IMR-90 (cell line): ENCODE results near the gene CPNE6. TPM values are rescaled to one million over a fixed set of nuclear protein-coding genes. Genes with fewer than 3 reads are reported as not detected.

ENCODE experiments used
- ATAC-seq: fragments of 200-7000 bp; cut with Tn5 transposase; 2 replicates; pipeline ENCODE4 v1.9.1; 2020; ENCODE audit warnings: low read depth, mild to moderate bottlenecking, moderate library complexity
- BruUV-seq: library from RNA; stranded (reverse); fragments of 400-500 nt; replicated peaks from 2 replicates; lab custom pipeline; 2021; lab: Mats Ljungman, UMichigan
- CTCF ChIA-PET: fragments of 300-600 bp; formaldehyde crosslinking; extraction: SDS; loops from one replicate; lab custom pipeline; 2021; ENCODE audit warnings: antibody characterized with exemption; lab: Yijun Ruan, JAX
- POLR2A ChIA-PET: fragments of 300-600 bp; sonication (Branson Sonifier 250); formaldehyde crosslinking; loops from one replicate; lab custom pipeline; 2022; ENCODE audit warnings: antibody characterized with exemption; ENCODE audit not compliant: unreplicated experiment; lab: Charles Lee
- DNase-seq: peaks from one replicate; pipeline ENCODE4 v3.0.0; 2013
- H2AFZ ChIP-seq: replicated peaks from 2 replicates; pipeline ENCODE3; 2013; ENCODE audit warnings: low read length, mild to moderate bottlenecking; ENCODE audit not compliant: poor library complexity
- H2AK5ac ChIP-seq: 2 replicates; pipeline ENCODE4 v1.6.1; 2013; ENCODE audit warnings: low read depth, low read length, inconsistent platforms
- H2AK9ac ChIP-seq: replicated peaks from 2 replicates; pipeline ENCODE3; 2013; ENCODE audit warnings: mild to moderate bottlenecking, low read depth, low read length, moderate library complexity; ENCODE audit not compliant: poor library complexity
- H2BK120ac ChIP-seq: 2 replicates; pipeline ENCODE4 v1.6.1; 2013; ENCODE audit warnings: low read depth, low read length, inconsistent platforms
- H2BK15ac ChIP-seq: 3 replicates; pipeline ENCODE4 v1.6.1; 2013; ENCODE audit warnings: low read depth, low read length, inconsistent platforms
- H2BK20ac ChIP-seq: 2 replicates; pipeline ENCODE4 v1.6.1; 2013; ENCODE audit warnings: low read depth, mild to moderate bottlenecking, inconsistent platforms, low read length, moderate library complexity
- H2BK5ac ChIP-seq: 2 replicates; pipeline ENCODE4 v1.6.1; 2013; ENCODE audit warnings: mild to moderate bottlenecking, low read depth, low read length, inconsistent platforms; ENCODE audit not compliant: poor library complexity, severe bottlenecking
- H3K14ac ChIP-seq: replicated peaks from 2 replicates; pipeline ENCODE4 v1.6.1; 2013; ENCODE audit warnings: low read depth, low read length, inconsistent platforms
- H3K18ac ChIP-seq: 2 replicates; pipeline ENCODE4 v1.6.1; 2013; ENCODE audit warnings: low read depth, low read length, control low read depth
- H3K23ac ChIP-seq: 2 replicates; pipeline ENCODE4 v1.6.1; 2013; ENCODE audit warnings: low read depth, low read length, inconsistent platforms
- H3K27ac ChIP-seq: 2 replicates; pipeline ENCODE4 v1.5.1; 2013; ENCODE audit warnings: mild to moderate bottlenecking, control low read depth, low read length; ENCODE audit not compliant: insufficient read depth
- H3K27me3 ChIP-seq: 2 replicates; pipeline ENCODE4 v1.6.1; 2013; ENCODE audit warnings: low read length; ENCODE audit not compliant: control insufficient read depth, insufficient read depth
- H3K36me3 ChIP-seq: 2 replicates; pipeline ENCODE4 v1.6.1; 2013; ENCODE audit warnings: low read length, mixed read lengths; ENCODE audit not compliant: control insufficient read depth, insufficient read depth
- H3K4ac ChIP-seq: 2 replicates; pipeline ENCODE4 v1.6.1; 2013; ENCODE audit warnings: low read depth, low read length, inconsistent platforms
- H3K4me1 ChIP-seq: 2 replicates; pipeline ENCODE4 v1.6.1; 2013; ENCODE audit warnings: low read length, mixed read lengths; ENCODE audit not compliant: control insufficient read depth, insufficient read depth
- H3K4me2 ChIP-seq: 2 replicates; pipeline ENCODE4 v1.6.1; 2013; ENCODE audit warnings: low read depth, mild to moderate bottlenecking, control low read depth, low read length, moderate library complexity
- H3K4me3 ChIP-seq: 2 replicates; pipeline ENCODE4 v1.5.1; 2013; ENCODE audit warnings: low read depth, mild to moderate bottlenecking, control low read depth, low read length, moderate library complexity; ENCODE audit not compliant: insufficient read depth
- H3K56ac ChIP-seq: 2 replicates; pipeline ENCODE4 v1.6.1; 2013; ENCODE audit warnings: low read length, inconsistent platforms; ENCODE audit not compliant: insufficient read depth; ENCODE audit errors: extremely low read depth
- H3K79me1 ChIP-seq, 2 experiments: 2 replicates each; pipeline ENCODE4 v1.6.1; 2013; ENCODE audit warnings: low read length in 2 of 2, inconsistent platforms in 1 of 2, low read depth in 1 of 2
- H3K9ac ChIP-seq: 2 replicates; pipeline ENCODE4 v1.6.1; 2013; ENCODE audit warnings: low read depth, low read length, control low read depth
- H3K9me1 ChIP-seq: 2 replicates; pipeline ENCODE4 v1.6.1; 2013; ENCODE audit warnings: low read length, inconsistent platforms; ENCODE audit not compliant: insufficient read depth
- H3K9me3 ChIP-seq: 2 replicates; pipeline ENCODE4 v1.6.1; 2013; ENCODE audit warnings: low read length; ENCODE audit not compliant: control insufficient read depth, insufficient read depth
- H4K20me1 ChIP-seq: 2 replicates; pipeline ENCODE4 v1.6.1; 2013; ENCODE audit warnings: low read length, inconsistent platforms; ENCODE audit not compliant: insufficient read depth
- H4K5ac ChIP-seq: 2 replicates; pipeline ENCODE4 v1.6.1; 2013; ENCODE audit warnings: mild to moderate bottlenecking, low read depth, low read length, control low read depth
- H4K8ac ChIP-seq, 2 experiments: 2 replicates each; pipeline ENCODE4 v1.6.1; 2013; ENCODE audit warnings: low read depth in 2 of 2, low read length in 2 of 2, control low read depth in 1 of 2, inconsistent platforms in 1 of 2
- H4K91ac ChIP-seq: 2 replicates; pipeline ENCODE4 v1.6.1; 2013; ENCODE audit warnings: low read depth, low read length, inconsistent platforms; ENCODE audit not compliant: insufficient read depth
- BHLHE40 ChIP-seq: fragments of 150-350 bp; IDR thresholded peaks from 2 replicates; pipeline ENCODE4 v1.6.1; 2016; ENCODE audit warnings: mild to moderate bottlenecking, low read depth, low read length
- CHD1 ChIP-seq: IDR thresholded peaks from 2 replicates; pipeline ENCODE4 v1.6.1; 2012; ENCODE audit warnings: low read depth, low read length, improper control_type of control experiment
- MAZ ChIP-seq: IDR thresholded peaks from 2 replicates; pipeline ENCODE4 v1.6.1; 2012; ENCODE audit warnings: low read depth, mild to moderate bottlenecking, low read length, improper control_type of control experiment, moderate library complexity, borderline replicate concordance
- NFE2L2 ChIP-seq: fragments of 150-350 bp; IDR thresholded peaks from 2 replicates; pipeline ENCODE4 v1.6.1; 2016; ENCODE audit warnings: low read depth, mild to moderate bottlenecking, low read length
- POLR2A ChIP-seq: IDR thresholded peaks from 2 replicates; pipeline ENCODE4 v1.6.1; 2012; ENCODE audit warnings: mild to moderate bottlenecking, low read depth, low read length
- RFX5 ChIP-seq: IDR thresholded peaks from 2 replicates; pipeline ENCODE4 v1.8.0; 2012; ENCODE audit warnings: low read depth, mild to moderate bottlenecking, low read length, moderate library complexity
- SMC3 ChIP-seq: fragments of 150-350 bp; IDR thresholded peaks from 2 replicates; pipeline ENCODE4 v1.6.1; 2016; ENCODE audit warnings: low read depth, mild to moderate bottlenecking, antibody characterized with exemption, low read length, moderate library complexity
- WGBS, 2 experiments: methylation state at CpG; one replicate each; pipeline versions ENCODE4 v1.1.5 to v1.1.7; 2013; ENCODE audit warnings: missing lambda C conversion rate in 2 of 2; ENCODE audit not compliant: insufficient read length in 1 of 2; ENCODE audit errors: extremely low coverage in 2 of 2; 5-methylcytosine and 5-hydroxymethylcytosine counted together
- dilution Hi-C: fragments of 300-500 bp; cut with HindIII; formaldehyde crosslinking; loops from one replicate; pipeline ENCODE4 v1.14.3; 2018; ENCODE audit warnings: low sequenced_read_pairs; ENCODE audit not compliant: unreplicated experiment
- in situ Hi-C: fragments of 300-500 bp; cut with MboI; formaldehyde crosslinking; loops from 3 replicates; pipeline ENCODE4 v1.14.3; 2019; ENCODE audit warnings: low sequenced_read_pairs, inconsistent platforms, mixed read lengths
- intact Hi-C: fragments of 100-400 bp; cut with micrococcal nuclease; formaldehyde crosslinking; loops from 2 replicates; pipeline ENCODE4 v1.10.0; 2022
- polyA plus RNA-seq, 3 experiments: library from polyadenylated mRNA; depleted of rRNA; stranded (reverse); fragments of >200 nt; gene quantifications; 2 replicates each; pipeline ENCODE4 v1.2.3, GENCODE V29; 2012; ENCODE audit warnings: low replicate concordance in 1 of 3
- total RNA-seq: library from RNA; depleted of rRNA; stranded (reverse); fragments of >200 nt; gene quantifications from 2 replicates; pipeline ENCODE4 v1.2.3, GENCODE V29; 2012
- TF ChIP-seq, protein P1 (sequence below): conservative IDR thresholded peaks from 2 replicates; pipeline ENCODE4 v1.5.1; 2012; ENCODE audit warnings: mild to moderate bottlenecking, low read depth, low read length, improper control_type of control experiment
- TF ChIP-seq, protein P2 (sequence below): fragments of 150-350 bp; IDR thresholded peaks from 2 replicates; pipeline ENCODE4 v1.6.1; 2016; ENCODE audit warnings: low read depth, mild to moderate bottlenecking, low read length, moderate library complexity, borderline replicate concordance

CPNE6 gene
- total and polyA plus RNA-seq, 2 of the 4 experiments (the other 2 are of a cell fraction): not detected

DNA sequence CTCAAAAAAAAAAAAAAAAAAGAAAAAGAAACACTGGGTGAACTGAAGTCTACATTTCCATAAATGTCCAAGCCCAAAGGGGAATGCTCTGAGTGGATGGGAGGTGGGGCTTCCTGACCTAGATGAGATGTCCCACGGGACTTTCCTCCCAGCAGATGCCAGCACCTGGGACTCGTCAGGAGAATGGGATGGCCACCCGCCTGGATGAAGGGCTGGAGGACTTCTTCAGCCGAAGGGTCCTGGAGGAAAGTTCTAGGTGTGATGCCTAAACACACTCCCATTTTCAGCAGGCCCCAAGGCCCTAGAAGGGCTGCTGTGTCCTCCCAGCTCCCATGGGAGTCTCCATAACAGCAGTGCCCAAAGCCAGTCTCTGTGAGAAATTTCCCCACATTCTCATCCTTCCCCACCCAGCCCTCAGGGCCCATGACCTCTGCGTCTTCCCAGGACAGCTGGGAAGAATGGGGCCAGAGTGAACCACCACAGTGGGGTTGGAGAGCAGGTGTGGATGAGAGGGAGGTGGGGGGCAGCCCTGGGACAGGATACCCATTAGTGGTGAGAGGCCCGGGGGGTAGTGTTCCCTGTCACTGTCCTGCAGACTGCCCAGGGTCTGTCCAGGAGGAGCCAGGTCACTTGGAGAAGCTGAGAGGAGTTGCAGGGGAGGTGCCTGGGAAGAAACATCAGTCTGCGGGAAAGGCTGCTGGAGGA, 7.1 kb upstream of the CPNE6 start:
- no TSS peak for BruUV-seq
- intact Hi-C loops (no loop called here), dilution Hi-C loops (no loop called here), in situ Hi-C loops (no loop called here)
- TF ChIP-seq CHD1 (no peak), NFE2L2 (no peak), RFX5 (no peak), MAZ (no peak), POLR2A (no peak), BHLHE40 (no peak), SMC3 (no peak)
- TF ChIP-seq, protein P1, sequence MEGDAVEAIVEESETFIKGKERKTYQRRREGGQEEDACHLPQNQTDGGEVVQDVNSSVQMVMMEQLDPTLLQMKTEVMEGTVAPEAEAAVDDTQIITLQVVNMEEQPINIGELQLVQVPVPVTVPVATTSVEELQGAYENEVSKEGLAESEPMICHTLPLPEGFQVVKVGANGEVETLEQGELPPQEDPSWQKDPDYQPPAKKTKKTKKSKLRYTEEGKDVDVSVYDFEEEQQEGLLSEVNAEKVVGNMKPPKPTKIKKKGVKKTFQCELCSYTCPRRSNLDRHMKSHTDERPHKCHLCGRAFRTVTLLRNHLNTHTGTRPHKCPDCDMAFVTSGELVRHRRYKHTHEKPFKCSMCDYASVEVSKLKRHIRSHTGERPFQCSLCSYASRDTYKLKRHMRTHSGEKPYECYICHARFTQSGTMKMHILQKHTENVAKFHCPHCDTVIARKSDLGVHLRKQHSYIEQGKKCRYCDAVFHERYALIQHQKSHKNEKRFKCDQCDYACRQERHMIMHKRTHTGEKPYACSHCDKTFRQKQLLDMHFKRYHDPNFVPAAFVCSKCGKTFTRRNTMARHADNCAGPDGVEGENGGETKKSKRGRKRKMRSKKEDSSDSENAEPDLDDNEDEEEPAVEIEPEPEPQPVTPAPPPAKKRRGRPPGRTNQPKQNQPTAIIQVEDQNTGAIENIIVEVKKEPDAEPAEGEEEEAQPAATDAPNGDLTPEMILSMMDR: no peak
- TF ChIP-seq, protein P2, sequence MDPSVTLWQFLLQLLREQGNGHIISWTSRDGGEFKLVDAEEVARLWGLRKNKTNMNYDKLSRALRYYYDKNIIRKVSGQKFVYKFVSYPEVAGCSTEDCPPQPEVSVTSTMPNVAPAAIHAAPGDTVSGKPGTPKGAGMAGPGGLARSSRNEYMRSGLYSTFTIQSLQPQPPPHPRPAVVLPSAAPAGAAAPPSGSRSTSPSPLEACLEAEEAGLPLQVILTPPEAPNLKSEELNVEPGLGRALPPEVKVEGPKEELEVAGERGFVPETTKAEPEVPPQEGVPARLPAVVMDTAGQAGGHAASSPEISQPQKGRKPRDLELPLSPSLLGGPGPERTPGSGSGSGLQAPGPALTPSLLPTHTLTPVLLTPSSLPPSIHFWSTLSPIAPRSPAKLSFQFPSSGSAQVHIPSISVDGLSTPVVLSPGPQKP: no peak
- Histone ChIP-seq H2AK9ac (no peak overlapping the region), H4K20me1 (no peaks in the 10 kb centered on the region), H4K5ac (no peak overlapping the region), H3K4me1 (no peaks in the 10 kb centered on the region), H3K4me3 (no peak overlapping the region), H3K23ac (no peak overlapping the region), H4K91ac (no peak overlapping the region), H4K8ac (no peak overlapping the region), H3K79me1 (no peaks in the 10 kb centered on the region), H3K9ac (no peak overlapping the region), H2BK20ac (no peak overlapping the region), H3K27ac (no peak overlapping the region), H3K9me1 (no peaks in the 10 kb centered on the region), H3K4me2 (no peak overlapping the region), H3K36me3 (no peaks in the 10 kb centered on the region), H3K27me3 (peaks cover 45% of the 10 kb centered on the region; the same call in 1 of the 2 replicates), H3K18ac (no peak overlapping the region), H2BK15ac (no peak overlapping the region), H3K4ac (no peak overlapping the region), H3K14ac (no peak overlapping the region), H2AK5ac (no peak overlapping the region), H3K9me3 (no peaks in the 10 kb centered on the region), H2AFZ (no peak overlapping the region), H3K56ac (no peak overlapping the region), H2BK5ac (no peak overlapping the region), H2BK120ac (no peak overlapping the region)
- POLR2A ChIA-PET: no interaction called here
- 45% methylated on average over 2 of the region's 7 CpGs; no CpG with 5 or more reads in 1 of the 2 experiments for WGBS, 2 experiments
- DNase-seq (no peak), ATAC-seq (no peak)
- CTCF ChIA-PET: no interaction called here
